Measurements from ENCODE around the gene UXS1. TPM values are rescaled to one million over a fixed set of nuclear protein-coding genes. Genes with fewer than 3 reads are reported as not detected.

The UXS1 gene
- total and polyA plus RNA-seq, 2 of the 8 experiments (the other 6 are each of a cell fraction or from before 2014, with no cell fraction given) = 44.5 to 63.4 TPM

- no peaks in the 10 kb centered on the region for H3K27me3 ChIP-seq (replicated peaks in 1 of 4; ENCODE audit: control insufficient read depth in 3 of 4, extremely low read depth in 1 of 4, insufficient read depth in 3 of 4, low read length in 3 of 4)
- H3K23me2 ChIP-seq (ENCODE audit: low read depth, low read length) = no peaks in the 10 kb centered on the region
- ChIA-PET POLR2A (ENCODE audit: partially characterized antibody) (no interaction called here), CTCF (ENCODE audit: partially characterized antibody) (interaction anchor here (0.8 to 2.8 kb wide), 8 partner anchors 9 to 456 kb away, joined by 3 to 11 read pairs (median 4); no protein-coding TSS in a partner anchor)
- H2BK20ac ChIP-seq (ENCODE audit: low read length) = no peak overlapping the region
- H3K27ac ChIP-seq (ENCODE audit: low read depth, low read length) = no peak overlapping the region
- H4K20me1 ChIP-seq (replicated peaks in 1 of 2; ENCODE audit: control insufficient read depth in 1 of 2, insufficient read depth in 2 of 2, low read length in 2 of 2) = peaks cover 0 to 4% of the 10 kb centered on the region in 2 experiments
- no peak overlapping the region for H2AFZ ChIP-seq (ENCODE audit: low read length)
- H2BK5ac ChIP-seq (ENCODE audit: low read depth, low read length) = no peak overlapping the region
- H3K23ac ChIP-seq (ENCODE audit: insufficient read length) = no peak overlapping the region
- H2AK5ac ChIP-seq (ENCODE audit: low read depth, low read length) = no peak overlapping the region
- H3K14ac ChIP-seq (ENCODE audit: insufficient read length) = no peak overlapping the region
- H2BK15ac ChIP-seq (ENCODE audit: low read length) = no peak overlapping the region
- 92% methylated on average over 12 of the region's 12 CpGs; no CpG with 5 or more reads in 1 of the 2 experiments for WGBS, 2 experiments (ENCODE audit: extremely low coverage in 1 of 2, insufficient coverage in 1 of 2, insufficient read length in 1 of 2, insufficient replicate concordance in 2 of 2, low coverage in 1 of 2, low lambda C conversion rate in 2 of 2, missing lambda C conversion rate in 1 of 2)
- no peak for TF ChIP-seq SUZ12 (IDR thresholded peaks at IDR 0.05; ENCODE audit: low read length)
- TF ChIP-seq NANOG (IDR thresholded peaks at IDR 0.05; ENCODE audit: insufficient read depth, low read depth, low read length, poor library complexity, severe bottlenecking) = no peak
- no peak for TF ChIP-seq SAP30 (IDR thresholded peaks at IDR 0.05; ENCODE audit: insufficient read depth, insufficient replicate concordance, low read length)
- H3K9ac ChIP-seq (replicated peaks in 1 of 4; ENCODE audit: extremely low read depth in 1 of 4, low read depth in 3 of 4, low read length in 3 of 4) = no peak overlapping the region
- FAIRE-seq = no peak
- no peaks in the 10 kb centered on the region for H3K4me1 ChIP-seq (replicated peaks in 1 of 4; ENCODE audit: control insufficient read depth in 3 of 4, insufficient read depth in 4 of 4, low read length in 3 of 4)
- no peak overlapping the region for H3K56ac ChIP-seq (replicated peaks; ENCODE audit: insufficient read length, low read depth, low read length)
- no peak overlapping the region for H4K8ac ChIP-seq (ENCODE audit: extremely low read depth, insufficient read depth, low read length)
- no peak overlapping the region for H4K5ac ChIP-seq (ENCODE audit: insufficient read length, low read depth, low read length)
- H3K36me3 ChIP-seq (ENCODE audit: control insufficient read depth in 2 of 4, insufficient read depth in 4 of 4, low read length in 3 of 4) = peaks cover 3 to 20% (median 13%) of the 10 kb centered on the region in 4 experiments; a peak in 6 of 8 replicates
- H3K79me1 ChIP-seq (ENCODE audit: low read depth, low read length) = no peaks in the 10 kb centered on the region
- H3K9me3 ChIP-seq (ENCODE audit: insufficient read depth in 2 of 2, low read depth in 1 of 2, low read length in 1 of 2) = no peaks in the 10 kb centered on the region
- H3K4me2 ChIP-seq (ENCODE audit: insufficient read depth in 1 of 2, low read depth in 2 of 2, low read length in 2 of 2) = no peak overlapping the region
- H3K79me2 ChIP-seq (ENCODE audit: control insufficient read depth in 1 of 2, insufficient read depth in 2 of 2, low read length in 2 of 2) = no peaks in the 10 kb centered on the region
- H4K91ac ChIP-seq (replicated peaks; ENCODE audit: insufficient read length, low read length) = no peak overlapping the region
- no peak for DNase-seq (ENCODE audit: low read depth in 1 of 2, low spot score in 2 of 2)
- no peak overlapping the region for H2BK120ac ChIP-seq (replicated peaks; ENCODE audit: low read depth, low read length)
- H3K18ac ChIP-seq (ENCODE audit: extremely low read depth, low read length) = no peak overlapping the region
- H2BK12ac ChIP-seq (ENCODE audit: low read depth, low read length) = no peak overlapping the region
- H3K4me3 ChIP-seq (ENCODE audit: extremely low read depth in 1 of 4, insufficient read depth in 2 of 4, low read depth in 3 of 4, low read length in 4 of 4) = no peak overlapping the region
- H3K4ac ChIP-seq (replicated peaks; ENCODE audit: insufficient read length, low read depth, low read length) = no peak overlapping the region
Measured at GRCh38 chr2:106106622-106107508, 87.2 kb downstream of the UXS1 start.

All from H1 (cell line).